Hepatocyte (in vitro differentiated cells): Measurements from ENCODE around the gene ZNF385B. TPM values are rescaled to one million over a fixed set of nuclear protein-coding genes. Genes with fewer than 3 reads are reported as not detected.

Experiments
- DNase-seq: peaks from one replicate; pipeline ENCODE4 v3.0.0-alpha.2; 2016; ENCODE audit warnings: low spot score
- H2AFZ ChIP-seq: fragments of 200-600 bp; sonication (generic); 2 replicates; pipeline ENCODE4 v1.6.0; 2016; ENCODE audit warnings: antibody characterized with exemption, mild to moderate bottlenecking
- H3K27ac ChIP-seq: fragments of 200-600 bp; sonication (generic); 2 replicates; pipeline ENCODE4 v1.5.1; 2016; ENCODE audit warnings: mild to moderate bottlenecking
- H3K27me3 ChIP-seq: fragments of 200-600 bp; sonication (generic); 2 replicates; pipeline ENCODE4 v1.6.1; 2016
- H3K36me3 ChIP-seq: fragments of 200-600 bp; sonication (generic); replicated peaks from 2 replicates; pipeline ENCODE4 v1.5.1; 2016; ENCODE audit warnings: low read depth; ENCODE audit not compliant: insufficient read depth
- H3K4me1 ChIP-seq: fragments of 200-600 bp; sonication (generic); 2 replicates; pipeline ENCODE4 v1.5.1; 2016; ENCODE audit warnings: mild to moderate bottlenecking, moderate library complexity; ENCODE audit not compliant: insufficient read depth
- H3K4me2 ChIP-seq: fragments of 200-600 bp; sonication (generic); 2 replicates; pipeline ENCODE4 v1.6.0; 2016
- H3K4me3 ChIP-seq: fragments of 200-600 bp; sonication (generic); 2 replicates; pipeline ENCODE4 v1.5.1; 2016; ENCODE audit warnings: mild to moderate bottlenecking
- H3K79me2 ChIP-seq: fragments of 200-600 bp; sonication (generic); 2 replicates; pipeline ENCODE4 v1.6.0; 2017; ENCODE audit warnings: mild to moderate bottlenecking
- H3K9me2 ChIP-seq: fragments of 200-600 bp; sonication (generic); replicated peaks from 2 replicates; pipeline ENCODE4 v1.6.0; 2017; ENCODE audit warnings: mild to moderate bottlenecking; ENCODE audit not compliant: insufficient read depth
- H3K9me3 ChIP-seq: fragments of 200-600 bp; sonication (generic); 2 replicates; pipeline ENCODE4 v1.5.1; 2016; ENCODE audit warnings: low read depth, mild to moderate bottlenecking
- H4K20me1 ChIP-seq: fragments of 200-600 bp; sonication (generic); 2 replicates; pipeline ENCODE4 v1.6.0; 2016; ENCODE audit warnings: mild to moderate bottlenecking; ENCODE audit not compliant: insufficient read depth, poor library complexity, severe bottlenecking
- CTCF ChIP-seq: fragments of 200-600 bp; sonication (generic); IDR thresholded peaks from 2 replicates; pipeline ENCODE4 v1.5.1; 2016; ENCODE audit warnings: antibody characterized with exemption, mild to moderate bottlenecking; ENCODE audit not compliant: poor library complexity
- EZH2 ChIP-seq: fragments of 200-600 bp; sonication (generic); IDR thresholded peaks from 2 replicates; pipeline ENCODE4 v1.6.1; 2016; ENCODE audit warnings: antibody characterized with exemption, mild to moderate bottlenecking, borderline replicate concordance
- EZH2phosphoT487 ChIP-seq: fragments of 200-600 bp; sonication (generic); IDR thresholded peaks from one replicate; pipeline ENCODE4 v1.6.1; 2018; ENCODE audit warnings: antibody characterized with exemption, mild to moderate bottlenecking, low read depth, moderate library complexity; ENCODE audit not compliant: unreplicated experiment, severe bottlenecking
- WGBS: methylation state at CpG from one replicate; pipeline ENCODE4 v1.1.6; 2016; ENCODE audit warnings: low lambda C conversion rate; ENCODE audit errors: missing lambda C conversion rate; 5-methylcytosine and 5-hydroxymethylcytosine counted together
- polyA plus RNA-seq: library from polyadenylated mRNA; unstranded; fragments of >200 nt; fragmentation: Nextera tagmentation; extraction: Ambion mirVana; gene quantifications from 2 replicates; pipeline ENCODE4 v1.2.1, GENCODE V29; 2016
- total RNA-seq: library from RNA; depleted of rRNA; stranded (reverse); fragments of >200 nt; gene quantifications from 2 replicates; pipeline ENCODE4 v1.2.3, GENCODE V29; 2014

The ZNF385B gene
- total and polyA plus RNA-seq, 2 experiments from 2014 or later: 1.8 to 2.4 TPM

- no peaks in the 10 kb centered on the region for H3K27me3 ChIP-seq
- H3K79me2 ChIP-seq: no peaks in the 10 kb centered on the region
- no peak for TF ChIP-seq CTCF
- TF ChIP-seq EZH2: no peak
- TF ChIP-seq EZH2phosphoT487: no peak
- no peaks in the 10 kb centered on the region for H3K4me1 ChIP-seq
- H3K9me3 ChIP-seq: no peaks in the 10 kb centered on the region
- H3K4me3 ChIP-seq: no peak overlapping the region
- H3K4me2 ChIP-seq: no peak overlapping the region
- no peaks in the 10 kb centered on the region for H4K20me1 ChIP-seq
- DNase-seq: no peak
- H2AFZ ChIP-seq: no peak overlapping the region
- H3K9me2 ChIP-seq: no peaks in the 10 kb centered on the region
- H3K27ac ChIP-seq: no peak overlapping the region
- WGBS: 77% methylated on average over 8 of the region's 8 CpGs
- no peaks in the 10 kb centered on the region for H3K36me3 ChIP-seq
Measured at GRCh38 chr2:179769323-179769722, 92.1 kb downstream of the ZNF385B start.

- no peaks in the 10 kb centered on the region for H4K20me1 ChIP-seq
- H3K4me3 ChIP-seq: no peak overlapping the region
- no peaks in the 10 kb centered on the region for H3K27me3 ChIP-seq
- H3K4me1 ChIP-seq: no peaks in the 10 kb centered on the region
- no peaks in the 10 kb centered on the region for H3K36me3 ChIP-seq
- no peak overlapping the region for H2AFZ ChIP-seq
- H3K27ac ChIP-seq: no peak overlapping the region
- no peaks in the 10 kb centered on the region for H3K9me3 ChIP-seq
- no peaks in the 10 kb centered on the region for H3K79me2 ChIP-seq
- WGBS: 77% methylated on average over 1 of the region's 1 CpG
- no peak for TF ChIP-seq EZH2
- TF ChIP-seq EZH2phosphoT487: no peak
- no peak for TF ChIP-seq CTCF
- no peaks in the 10 kb centered on the region for H3K9me2 ChIP-seq
- H3K4me2 ChIP-seq: no peak overlapping the region
- peak; percentile 5 for DNase-seq
Measured at GRCh38 chr2:179768765-179769164, 92.6 kb downstream of the ZNF385B start.

- no peak overlapping the region for H3K4me3 ChIP-seq
- H4K20me1 ChIP-seq: no peaks in the 10 kb centered on the region
- TF ChIP-seq CTCF: no peak
- DNase-seq: no peak
- no peaks in the 10 kb centered on the region for H3K4me1 ChIP-seq
- H3K9me3 ChIP-seq: no peaks in the 10 kb centered on the region
- H3K79me2 ChIP-seq: no peaks in the 10 kb centered on the region
- 54% methylated on average over 2 of the region's 2 CpGs for WGBS
- H3K27me3 ChIP-seq: no peaks in the 10 kb centered on the region
- H3K9me2 ChIP-seq: no peaks in the 10 kb centered on the region
- H2AFZ ChIP-seq: no peak overlapping the region
- no peak overlapping the region for H3K27ac ChIP-seq
- no peaks in the 10 kb centered on the region for H3K36me3 ChIP-seq
- no peak overlapping the region for H3K4me2 ChIP-seq
Measured at GRCh38 chr2:179765666-179766065, 95.7 kb downstream of the ZNF385B start.

- Histone ChIP-seq H4K20me1 (no peaks in the 10 kb centered on the region), H2AFZ (no peak overlapping the region), H3K4me1 (no peaks in the 10 kb centered on the region), H3K79me2 (no peaks in the 10 kb centered on the region), H3K27me3 (no peaks in the 10 kb centered on the region), H3K36me3 (no peaks in the 10 kb centered on the region), H3K4me3 (no peak overlapping the region), H3K9me3 (no peaks in the 10 kb centered on the region), H3K27ac (no peak overlapping the region), H3K4me2 (no peak overlapping the region), H3K9me2 (no peaks in the 10 kb centered on the region)
- DNase-seq: no peak
- no peak for TF ChIP-seq EZH2
- no peak for TF ChIP-seq EZH2phosphoT487
- TF ChIP-seq CTCF: no peak
- 88% methylated on average over 1 of the region's 1 CpG for WGBS
Measured at GRCh38 chr2:179764710-179765109, 96.7 kb downstream of the ZNF385B start.
